Peyer's patch (tissue), 4 donors: ENCODE measurements around the gene ZNF318. TPM values are rescaled to one million over a fixed set of nuclear protein-coding genes. Genes with fewer than 3 reads are reported as not detected.

Source experiments
- DNase-seq, 3 donors: peaks; one replicate each; pipeline ENCODE4 v3.0.0-alpha.2; 2017 to 2019
- H3K27ac ChIP-seq, 4 donors: fragments of 200-600 bp; sonication (generic); one replicate each; pipeline ENCODE4 v1.5.1; 2016 to 2019
- H3K27me3 ChIP-seq, 2 donors: fragments of 200-600 bp; sonication (generic); one replicate each; pipeline ENCODE4 v1.5.1; 2019
- H3K36me3 ChIP-seq, 3 donors: fragments of 200-600 bp; sonication (generic); one replicate each; pipeline ENCODE4 v1.5.1; 2016 to 2019
- H3K4me1 ChIP-seq, 4 donors: fragments of 200-600 bp; sonication (generic); one replicate each; pipeline ENCODE4 v1.5.1; 2016 to 2019
- H3K4me3 ChIP-seq, 4 donors: fragments of 200-600 bp; sonication (generic); 1 replicate in 3 of 4; 2 replicates in 1 of 4; pipeline ENCODE4 v1.5.1; 2016 to 2019; ENCODE audit warnings: mild to moderate bottlenecking in 1 of 4
- H3K9me3 ChIP-seq, 4 donors: fragments of 200-600 bp; sonication (generic); one replicate each; pipeline ENCODE4 v1.5.1; 2016 to 2019; ENCODE audit warnings: mild to moderate bottlenecking in 1 of 4
- POLR2A ChIP-seq, 2 donors: fragments of 450-650 bp; IDR thresholded peaks; one replicate each; pipeline ENCODE4 v1.5.1; 2017; ENCODE audit warnings: antibody characterized with exemption in 2 of 2, mild to moderate bottlenecking in 2 of 2, moderate library complexity in 2 of 2
- total RNA-seq, 4 donors: library from RNA; depleted of rRNA; stranded (reverse); fragments of >200 nt; gene quantifications; one replicate each; pipeline ENCODE4 v1.1.0, GENCODE V29; 2016
- TF ChIP-seq, protein P1 (sequence below), 6 experiments: fragments of 450-650 bp in 4 of 6; fragments of 200-600 bp in 2 of 6; sonication (generic) in 1 of 6; IDR thresholded peaks; one replicate each; pipeline ENCODE4 v1.5.1; 2017 to 2019; ENCODE audit warnings: antibody characterized with exemption in 6 of 6, mild to moderate bottlenecking in 3 of 6, moderate library complexity in 1 of 6

The ZNF318 gene
- total RNA-seq, 4 donors from 2014 or later, result 16.6 to 42.9 (median 24.5) TPM

DNA sequence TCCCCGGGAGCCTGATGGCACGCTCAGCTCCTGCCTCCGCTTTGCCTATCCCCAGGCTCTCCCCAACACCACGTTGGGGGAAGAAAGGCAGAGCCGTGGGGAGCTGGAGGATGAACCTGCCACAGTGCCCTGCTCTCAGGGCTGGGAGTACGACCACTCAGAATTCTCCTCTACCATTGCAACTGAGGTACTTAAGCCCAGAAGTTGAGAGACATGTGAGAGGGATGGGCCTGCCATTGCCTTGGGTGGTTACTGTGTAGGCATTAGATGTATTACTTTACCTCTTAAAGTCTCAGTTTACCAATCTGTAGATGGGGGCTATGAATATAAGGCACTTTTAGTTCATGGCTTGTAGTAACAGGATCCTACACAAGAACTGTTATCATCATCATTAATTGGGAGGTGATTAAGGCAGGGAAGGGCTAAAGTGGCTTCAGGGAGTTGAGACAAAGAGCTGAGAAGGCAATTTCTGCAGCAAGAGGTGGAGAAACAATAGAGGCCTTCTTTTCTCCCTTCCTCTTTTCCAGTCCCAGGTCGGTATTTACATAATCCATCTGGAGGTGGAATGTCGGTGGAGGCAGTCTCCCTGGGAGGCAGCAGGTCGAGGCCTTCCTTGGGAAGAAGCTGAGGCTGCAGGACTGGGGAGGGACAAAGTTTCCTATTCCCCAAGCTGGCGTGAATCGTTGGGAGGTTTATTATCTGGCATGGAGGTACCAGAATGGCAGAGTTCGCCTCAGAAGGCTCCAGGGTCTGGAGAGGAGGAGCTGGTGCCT is 70.7 kb downstream of the ZNF318 start:
- H3K36me3 ChIP-seq, result no peaks in the 10 kb centered on the region
- peak overlapping the region in 1 of 4 donors; percentile 34 for H3K4me3 ChIP-seq
- H3K27me3 ChIP-seq, result no peaks in the 10 kb centered on the region
- DNase-seq, result no peak
- no peaks in the 10 kb centered on the region for H3K4me1 ChIP-seq
- no peak for TF ChIP-seq POLR2A (IDR thresholded peaks at IDR 0.05)
- TF ChIP-seq, protein P1, sequence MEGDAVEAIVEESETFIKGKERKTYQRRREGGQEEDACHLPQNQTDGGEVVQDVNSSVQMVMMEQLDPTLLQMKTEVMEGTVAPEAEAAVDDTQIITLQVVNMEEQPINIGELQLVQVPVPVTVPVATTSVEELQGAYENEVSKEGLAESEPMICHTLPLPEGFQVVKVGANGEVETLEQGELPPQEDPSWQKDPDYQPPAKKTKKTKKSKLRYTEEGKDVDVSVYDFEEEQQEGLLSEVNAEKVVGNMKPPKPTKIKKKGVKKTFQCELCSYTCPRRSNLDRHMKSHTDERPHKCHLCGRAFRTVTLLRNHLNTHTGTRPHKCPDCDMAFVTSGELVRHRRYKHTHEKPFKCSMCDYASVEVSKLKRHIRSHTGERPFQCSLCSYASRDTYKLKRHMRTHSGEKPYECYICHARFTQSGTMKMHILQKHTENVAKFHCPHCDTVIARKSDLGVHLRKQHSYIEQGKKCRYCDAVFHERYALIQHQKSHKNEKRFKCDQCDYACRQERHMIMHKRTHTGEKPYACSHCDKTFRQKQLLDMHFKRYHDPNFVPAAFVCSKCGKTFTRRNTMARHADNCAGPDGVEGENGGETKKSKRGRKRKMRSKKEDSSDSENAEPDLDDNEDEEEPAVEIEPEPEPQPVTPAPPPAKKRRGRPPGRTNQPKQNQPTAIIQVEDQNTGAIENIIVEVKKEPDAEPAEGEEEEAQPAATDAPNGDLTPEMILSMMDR (IDR thresholded peaks at IDR 0.05), result no peak
- no peak overlapping the region for H3K27ac ChIP-seq
- H3K9me3 ChIP-seq, result no peaks in the 10 kb centered on the region

DNA sequence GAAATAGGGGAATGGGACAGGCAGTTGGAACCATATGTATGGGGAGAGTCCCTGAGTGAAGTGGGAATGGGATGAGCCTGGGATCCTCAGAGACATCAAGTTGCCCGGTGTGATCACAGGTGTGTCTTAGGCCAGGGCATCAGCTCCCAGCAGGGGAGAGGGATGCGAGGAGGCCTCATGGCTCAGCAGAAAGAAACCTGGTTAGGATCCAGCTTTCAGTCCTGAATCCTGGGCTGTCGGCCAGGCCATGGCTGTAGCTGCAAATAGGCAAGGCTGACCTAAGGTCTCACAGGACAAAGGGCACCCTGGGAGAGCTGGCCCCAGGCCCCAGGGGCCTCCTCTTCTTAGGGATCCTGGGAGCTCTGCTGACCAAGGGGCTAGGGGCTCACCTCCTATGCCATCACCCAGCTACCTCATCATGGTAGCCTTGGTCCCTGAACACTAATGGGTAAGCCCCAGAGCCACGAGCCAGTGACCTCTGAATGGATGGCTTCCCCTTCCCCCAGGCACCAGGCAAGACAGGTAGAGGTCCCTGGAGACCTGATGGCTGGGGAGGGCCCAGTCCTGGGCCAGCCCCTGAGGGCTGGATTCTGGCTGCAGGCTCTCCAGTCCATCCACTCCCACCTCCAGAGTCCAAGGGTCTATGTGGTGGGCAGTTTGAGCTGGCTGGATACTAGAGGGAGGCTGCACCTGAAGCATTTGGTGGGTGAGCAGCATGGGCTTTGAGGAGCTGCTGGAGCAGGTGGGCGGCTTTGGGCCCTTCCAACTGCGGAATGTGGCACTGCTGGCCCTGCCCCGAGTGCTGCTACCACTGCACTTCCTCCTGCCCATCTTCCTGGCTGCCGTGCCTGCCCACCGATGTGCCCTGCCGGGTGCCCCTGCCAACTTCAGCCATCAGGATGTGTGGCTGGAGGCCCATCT is 71.5 kb downstream of the ZNF318 start, which contains the start of gene SLC22A7:
Gene SLC22A7, plus strand, starts transcription at position 617 of the 921 bp plus-strand sequence. Its CDS starts 99 bp downstream, at position 716.
- Histone ChIP-seq H3K27me3 (no peaks in the 10 kb centered on the region), H3K36me3 (no peaks in the 10 kb centered on the region), H3K9me3 (no peaks in the 10 kb centered on the region), H3K27ac (no peak within 1 kb of the TSS), H3K4me1 (no peaks in the 10 kb centered on the region), H3K4me3 (peak within 1 kb of the TSS in 1 of 4 donors; percentile 34)
- no peak for TF ChIP-seq POLR2A (IDR thresholded peaks at IDR 0.05)
- TF ChIP-seq, protein P1 (IDR thresholded peaks at IDR 0.05), result no peak
- peak in 2 of 3 donors; percentile 57 to 62 for DNase-seq

DNA sequence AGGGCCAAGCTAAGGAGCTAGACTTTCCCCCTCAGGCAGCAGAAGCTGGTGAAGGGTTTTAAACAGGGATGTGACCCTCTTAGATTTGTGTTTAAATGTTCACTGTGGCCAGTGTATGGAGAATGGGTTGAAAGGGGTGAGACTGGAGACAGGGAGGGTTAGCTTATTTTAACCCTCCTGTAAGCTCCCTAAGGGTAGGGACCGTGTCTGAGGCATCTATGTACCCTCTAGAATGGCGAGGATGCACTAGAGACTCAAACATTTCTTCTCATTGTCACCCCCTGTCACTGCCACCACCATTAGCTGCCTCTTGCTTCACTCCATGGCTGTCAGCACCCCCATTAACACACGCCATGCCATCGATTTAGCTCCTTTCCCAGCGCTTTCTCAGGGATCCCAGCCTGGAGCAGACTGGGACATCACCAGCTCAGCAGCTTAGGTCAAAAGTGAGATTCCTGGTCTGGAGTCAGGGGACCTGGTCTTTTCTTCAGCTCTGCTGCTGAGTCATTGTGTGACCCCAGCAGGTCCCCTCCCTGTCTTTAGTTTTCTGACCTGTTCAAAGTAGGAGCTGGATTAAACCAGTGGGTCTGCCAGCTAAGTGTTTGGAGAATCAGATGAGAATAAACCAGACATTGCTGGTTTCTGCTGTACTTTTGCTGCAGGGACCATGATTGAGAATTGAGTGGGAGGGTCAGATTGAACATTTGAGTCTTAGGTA is 72.5 kb downstream of the ZNF318 start:
- Histone ChIP-seq H3K36me3 (no peaks in the 10 kb centered on the region), H3K27me3 (no peaks in the 10 kb centered on the region), H3K27ac (no peak overlapping the region), H3K9me3 (no peaks in the 10 kb centered on the region), H3K4me3 (no peak overlapping the region), H3K4me1 (no peaks in the 10 kb centered on the region)
- peak in 1 of 3 donors; percentile 10 for DNase-seq
- no peak for TF ChIP-seq POLR2A (IDR thresholded peaks at IDR 0.05)
- TF ChIP-seq, protein P1 (IDR thresholded peaks at IDR 0.05), result no peak

DNA sequence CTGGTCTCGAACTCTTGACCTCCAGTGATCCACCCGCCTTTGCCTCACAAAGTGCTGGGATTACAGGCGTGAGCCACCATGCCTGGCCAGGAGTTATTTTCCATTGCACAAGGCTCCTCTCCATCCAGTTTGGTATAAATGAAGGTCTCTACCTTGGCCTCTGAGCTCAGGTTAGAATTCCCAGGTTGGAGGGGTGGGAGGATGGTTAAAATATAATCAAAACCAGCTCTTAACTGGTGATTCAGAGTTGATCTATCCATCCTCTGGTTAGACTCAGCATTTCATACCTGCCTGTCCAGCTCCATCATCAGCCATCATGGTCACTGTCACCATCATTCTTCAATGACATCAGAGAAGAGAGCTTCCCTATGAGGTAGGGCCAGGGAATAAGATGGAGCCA is 74.0 kb downstream of the ZNF318 start:
- no peaks in the 10 kb centered on the region for H3K36me3 ChIP-seq
- H3K9me3 ChIP-seq, result no peaks in the 10 kb centered on the region
- H3K4me3 ChIP-seq, result no peak overlapping the region
- no peak for DNase-seq
- TF ChIP-seq, protein P1 (IDR thresholded peaks at IDR 0.05), result no peak
- no peak for TF ChIP-seq POLR2A (IDR thresholded peaks at IDR 0.05)
- no peaks in the 10 kb centered on the region for H3K27me3 ChIP-seq
- H3K4me1 ChIP-seq, result peaks cover 0 to 7% (median 0%) of the 10 kb centered on the region in 4 donors
- no peak overlapping the region for H3K27ac ChIP-seq

DNA sequence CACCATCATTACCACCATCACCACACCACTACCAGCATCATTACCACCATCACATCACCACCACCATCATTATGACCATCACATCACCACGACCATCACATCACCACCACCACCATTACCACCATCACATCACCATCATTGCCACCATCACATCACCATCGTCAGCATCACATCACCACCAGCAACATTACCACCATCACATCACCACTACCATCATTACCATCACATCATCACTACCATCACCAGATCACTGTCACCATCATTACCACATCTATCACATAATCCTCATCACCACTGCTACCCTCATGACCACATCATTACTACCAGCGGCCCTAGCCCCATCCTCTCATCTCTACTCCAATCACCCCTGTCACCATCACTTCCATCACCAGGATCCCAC is 74.9 kb downstream of the ZNF318 start:
- Histone ChIP-seq H3K4me3 (no peak overlapping the region), H3K9me3 (no peaks in the 10 kb centered on the region), H3K36me3 (no peaks in the 10 kb centered on the region), H3K4me1 (peaks cover 0 to 7% (median 0%) of the 10 kb centered on the region in 4 donors), H3K27ac (no peak overlapping the region), H3K27me3 (no peaks in the 10 kb centered on the region)
- TF ChIP-seq, protein P1 (IDR thresholded peaks at IDR 0.05), result no peak
- no peak for TF ChIP-seq POLR2A (IDR thresholded peaks at IDR 0.05)
- no peak for DNase-seq
